HL-60 (cell line): ENCODE results near the gene CTRB2.

Source experiments
- DNase-seq, 2 experiments: peaks; one replicate each; pipeline ENCODE4 v3.0.0-alpha.2; 2010 to 2020; ENCODE audit warnings: low read depth in 1 of 2, low spot score in 1 of 2
- H3K27ac ChIP-seq: fragments of 250-450 bp; sonication (Bioruptor Pico); replicated peaks from 2 replicates; pipeline ENCODE4 v1.5.1; 2020; ENCODE audit warnings: mild to moderate bottlenecking, moderate library complexity
- H3K27me3 ChIP-seq: fragments of 250-450 bp; sonication (Bioruptor Pico); 2 replicates; pipeline ENCODE4 v1.5.1; 2021; ENCODE audit warnings: mild to moderate bottlenecking, moderate library complexity; ENCODE audit not compliant: insufficient read depth, poor library complexity, severe bottlenecking
- H3K4me3 ChIP-seq: replicated peaks from 2 replicates; pipeline ENCODE4 v1.5.1; 2011; ENCODE audit warnings: mild to moderate bottlenecking, control low read depth, low read length; ENCODE audit not compliant: insufficient read depth
- GABPA ChIP-seq: IDR thresholded peaks from 2 replicates; pipeline ENCODE4 v1.6.1; 2012; ENCODE audit warnings: low read depth
- POLR2AphosphoS5 ChIP-seq: IDR thresholded peaks from 2 replicates; pipeline ENCODE4 v1.6.1; 2012; ENCODE audit warnings: low read depth
- SPI1 ChIP-seq: IDR thresholded peaks from 2 replicates; pipeline ENCODE4 v1.6.1; 2012; ENCODE audit warnings: low read depth, mild to moderate bottlenecking, borderline replicate concordance
- TF ChIP-seq, protein P1 (sequence below): IDR thresholded peaks from 2 replicates; pipeline ENCODE4 v1.6.1; 2012; ENCODE audit warnings: low read depth; ENCODE audit not compliant: insufficient replicate concordance
- TF ChIP-seq, protein P2 (sequence below): IDR thresholded peaks from one replicate; pipeline ENCODE4 v1.5.1; 2011; ENCODE audit warnings: low read length, control low read depth, inconsistent platforms; ENCODE audit not compliant: insufficient read depth

Gene CTRB2

DNA sequence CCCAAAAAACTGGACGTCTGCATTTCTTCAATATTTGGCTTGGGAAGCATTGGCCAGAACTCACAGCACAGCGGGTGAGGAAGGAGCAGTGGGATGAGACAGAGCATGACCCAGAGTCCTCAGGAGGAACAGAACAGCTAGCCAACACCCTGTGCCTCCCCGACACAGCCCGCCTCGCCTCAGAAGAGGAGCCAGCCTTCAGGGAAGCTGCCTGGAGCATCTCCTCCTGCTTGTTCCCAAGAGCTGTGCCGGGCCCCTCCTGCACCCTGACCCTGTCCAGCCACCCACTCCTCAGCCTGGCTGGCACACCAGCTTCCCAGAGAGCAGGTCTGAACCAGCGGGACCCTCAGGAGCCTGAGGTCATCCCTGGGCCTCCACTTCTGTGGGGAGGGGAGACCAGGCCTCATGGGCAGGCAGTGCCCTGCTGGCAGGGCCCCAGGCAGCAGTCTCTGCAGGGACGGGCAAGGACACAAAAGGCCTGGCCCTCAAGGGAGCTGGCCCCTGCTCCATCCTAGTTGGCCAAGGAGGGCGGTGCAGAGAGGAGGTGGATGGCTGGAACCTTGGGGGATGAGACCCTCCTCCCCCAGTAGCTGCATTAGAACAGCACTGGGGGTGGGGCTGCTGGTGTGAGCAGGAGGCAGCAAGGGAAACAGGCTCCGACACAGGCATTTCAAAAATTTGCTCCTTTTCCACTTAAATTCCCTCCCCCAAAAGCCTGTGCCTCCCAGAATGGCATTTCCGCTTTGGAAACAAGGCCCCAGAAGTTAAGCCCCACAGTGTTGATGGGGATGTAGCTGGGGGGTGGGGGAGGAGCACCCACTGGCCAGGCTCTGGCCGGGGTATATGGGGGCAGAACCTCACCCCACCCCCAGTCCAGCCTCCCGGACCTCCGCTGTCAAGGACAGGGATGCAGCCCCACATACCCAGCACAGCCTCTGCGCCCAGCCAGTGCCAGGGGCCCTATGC lies 46.3 kb upstream of the CTRB2 start:
- Histone ChIP-seq H3K27ac (no peak overlapping the region), H3K27me3 (peaks cover 81% of the 10 kb centered on the region), H3K4me3 (no peak overlapping the region)
- no peak for DNase-seq
- no peak for TF ChIP-seq GABPA
- no peak for TF ChIP-seq SPI1
- TF ChIP-seq, protein P1, sequence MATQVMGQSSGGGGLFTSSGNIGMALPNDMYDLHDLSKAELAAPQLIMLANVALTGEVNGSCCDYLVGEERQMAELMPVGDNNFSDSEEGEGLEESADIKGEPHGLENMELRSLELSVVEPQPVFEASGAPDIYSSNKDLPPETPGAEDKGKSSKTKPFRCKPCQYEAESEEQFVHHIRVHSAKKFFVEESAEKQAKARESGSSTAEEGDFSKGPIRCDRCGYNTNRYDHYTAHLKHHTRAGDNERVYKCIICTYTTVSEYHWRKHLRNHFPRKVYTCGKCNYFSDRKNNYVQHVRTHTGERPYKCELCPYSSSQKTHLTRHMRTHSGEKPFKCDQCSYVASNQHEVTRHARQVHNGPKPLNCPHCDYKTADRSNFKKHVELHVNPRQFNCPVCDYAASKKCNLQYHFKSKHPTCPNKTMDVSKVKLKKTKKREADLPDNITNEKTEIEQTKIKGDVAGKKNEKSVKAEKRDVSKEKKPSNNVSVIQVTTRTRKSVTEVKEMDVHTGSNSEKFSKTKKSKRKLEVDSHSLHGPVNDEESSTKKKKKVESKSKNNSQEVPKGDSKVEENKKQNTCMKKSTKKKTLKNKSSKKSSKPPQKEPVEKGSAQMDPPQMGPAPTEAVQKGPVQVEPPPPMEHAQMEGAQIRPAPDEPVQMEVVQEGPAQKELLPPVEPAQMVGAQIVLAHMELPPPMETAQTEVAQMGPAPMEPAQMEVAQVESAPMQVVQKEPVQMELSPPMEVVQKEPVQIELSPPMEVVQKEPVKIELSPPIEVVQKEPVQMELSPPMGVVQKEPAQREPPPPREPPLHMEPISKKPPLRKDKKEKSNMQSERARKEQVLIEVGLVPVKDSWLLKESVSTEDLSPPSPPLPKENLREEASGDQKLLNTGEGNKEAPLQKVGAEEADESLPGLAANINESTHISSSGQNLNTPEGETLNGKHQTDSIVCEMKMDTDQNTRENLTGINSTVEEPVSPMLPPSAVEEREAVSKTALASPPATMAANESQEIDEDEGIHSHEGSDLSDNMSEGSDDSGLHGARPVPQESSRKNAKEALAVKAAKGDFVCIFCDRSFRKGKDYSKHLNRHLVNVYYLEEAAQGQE = no peak
- TF ChIP-seq, protein P2, sequence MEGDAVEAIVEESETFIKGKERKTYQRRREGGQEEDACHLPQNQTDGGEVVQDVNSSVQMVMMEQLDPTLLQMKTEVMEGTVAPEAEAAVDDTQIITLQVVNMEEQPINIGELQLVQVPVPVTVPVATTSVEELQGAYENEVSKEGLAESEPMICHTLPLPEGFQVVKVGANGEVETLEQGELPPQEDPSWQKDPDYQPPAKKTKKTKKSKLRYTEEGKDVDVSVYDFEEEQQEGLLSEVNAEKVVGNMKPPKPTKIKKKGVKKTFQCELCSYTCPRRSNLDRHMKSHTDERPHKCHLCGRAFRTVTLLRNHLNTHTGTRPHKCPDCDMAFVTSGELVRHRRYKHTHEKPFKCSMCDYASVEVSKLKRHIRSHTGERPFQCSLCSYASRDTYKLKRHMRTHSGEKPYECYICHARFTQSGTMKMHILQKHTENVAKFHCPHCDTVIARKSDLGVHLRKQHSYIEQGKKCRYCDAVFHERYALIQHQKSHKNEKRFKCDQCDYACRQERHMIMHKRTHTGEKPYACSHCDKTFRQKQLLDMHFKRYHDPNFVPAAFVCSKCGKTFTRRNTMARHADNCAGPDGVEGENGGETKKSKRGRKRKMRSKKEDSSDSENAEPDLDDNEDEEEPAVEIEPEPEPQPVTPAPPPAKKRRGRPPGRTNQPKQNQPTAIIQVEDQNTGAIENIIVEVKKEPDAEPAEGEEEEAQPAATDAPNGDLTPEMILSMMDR = no peak
- TF ChIP-seq POLR2AphosphoS5 = no peak

DNA sequence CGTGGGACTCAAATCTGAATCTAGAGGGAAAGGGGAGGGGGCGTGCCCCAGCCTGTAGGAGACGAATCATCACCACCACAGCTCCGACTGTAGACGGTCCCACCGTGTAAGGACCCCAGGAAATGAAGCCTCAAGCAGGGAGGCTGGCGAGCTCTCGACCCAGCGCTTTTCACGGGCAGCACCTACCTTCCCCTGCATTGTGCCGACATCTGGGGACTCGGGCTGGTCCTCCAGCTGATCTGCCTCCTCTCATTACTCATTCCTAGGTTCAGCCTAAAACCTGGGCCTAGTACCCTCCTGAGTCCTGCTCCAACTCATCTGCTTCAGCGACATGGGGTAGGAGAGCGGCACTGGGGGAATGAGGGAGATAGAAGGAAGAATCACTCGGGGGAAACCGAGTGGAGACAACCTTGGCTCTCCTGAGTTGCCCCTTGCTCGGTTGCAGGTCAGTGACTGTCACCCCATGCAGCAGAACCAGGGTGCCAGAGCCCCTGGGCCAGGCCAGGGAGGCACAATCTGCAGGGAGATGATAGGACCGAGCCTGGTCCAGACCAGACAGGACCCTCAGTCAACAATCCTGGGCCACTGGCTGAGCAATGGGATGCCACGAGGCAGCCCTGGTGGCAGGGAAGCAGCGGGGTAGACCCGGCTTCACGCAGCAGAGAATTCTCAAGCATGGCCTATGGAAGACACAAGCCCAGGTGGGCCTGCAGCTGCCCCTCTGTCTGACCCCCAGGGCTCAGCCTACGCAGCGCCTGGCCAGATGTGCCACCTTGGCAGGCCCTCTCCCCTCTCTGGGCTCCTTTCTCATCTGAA lies 45.3 kb upstream of the CTRB2 start:
- DNase-seq = no peak
- TF ChIP-seq GABPA = no peak
- TF ChIP-seq POLR2AphosphoS5 = no peak
- TF ChIP-seq, protein P2 = no peak
- TF ChIP-seq, protein P1 = no peak
- TF ChIP-seq SPI1 = no peak
- Histone ChIP-seq H3K27ac (no peak overlapping the region), H3K27me3 (peaks cover 82% of the 10 kb centered on the region), H3K4me3 (no peak overlapping the region)

DNA sequence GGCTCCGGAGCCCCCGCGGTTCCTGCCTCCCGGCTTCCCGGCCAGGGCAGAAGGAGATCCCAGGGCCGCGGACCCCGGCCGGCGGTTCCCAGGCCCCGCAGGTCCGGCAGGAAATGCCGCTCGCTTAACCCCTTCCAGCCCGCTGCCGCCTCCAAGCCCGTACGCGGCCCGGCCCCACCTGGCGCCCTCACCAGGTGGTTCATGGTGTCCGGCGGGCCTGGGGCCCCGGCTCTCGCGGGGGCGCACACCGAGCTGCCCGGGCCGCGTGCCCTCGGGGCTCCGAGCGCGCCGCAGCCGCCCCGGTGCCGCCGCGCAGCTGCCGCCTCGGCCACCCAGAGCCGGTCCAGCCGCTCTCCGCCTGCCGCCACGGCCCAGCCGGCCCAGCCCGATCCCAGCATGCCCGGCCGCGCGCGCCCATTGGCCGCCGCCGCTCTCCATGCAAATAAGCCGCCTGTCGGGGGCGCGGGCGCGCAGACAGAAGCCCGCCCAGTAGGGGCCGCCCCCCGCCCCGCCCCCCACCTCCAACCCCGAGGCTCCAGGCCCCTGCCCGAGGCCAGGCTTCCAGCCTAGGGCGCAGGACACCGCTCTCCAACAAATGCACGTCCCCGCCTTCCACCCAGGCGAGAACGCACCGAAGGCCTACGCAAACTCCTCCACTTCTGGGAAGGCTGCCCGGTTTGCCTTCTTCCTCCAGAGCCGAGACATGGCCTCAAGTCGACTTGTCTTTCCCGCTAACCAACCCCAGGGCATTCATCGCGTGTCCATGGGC lies 44.5 kb upstream of the CTRB2 start, which contains the start of gene BCAR1:
Gene BCAR1 (minus strand): TSS at position 345 of the 769 bp plus-strand sequence. CDS start 142 bp downstream, at position 203.
- H3K4me3 ChIP-seq = no peak within 1 kb of the TSS
- no peak within 1 kb of the TSS for H3K27ac ChIP-seq
- H3K27me3 ChIP-seq = peaks cover 80% of the 10 kb centered on the region
- TF ChIP-seq, protein P2 = no peak
- no peak for TF ChIP-seq GABPA
- TF ChIP-seq SPI1 = no peak
- no peak for TF ChIP-seq POLR2AphosphoS5
- TF ChIP-seq, protein P1 = no peak
- no peak for DNase-seq
